Measurements from ENCODE around the gene STX18. TPM values are rescaled to one million over a fixed set of nuclear protein-coding genes. Genes with fewer than 3 reads are reported as not detected.
"Not testable (repeated sequence)": the region's sequence is repeated elsewhere in the genome, so short reads cannot be mapped to it uniquely, and the experiment has no call there.

Gene STX18
- total RNA-seq, 1 experiment from 2014 or later, result 36.5 TPM

DNA sequence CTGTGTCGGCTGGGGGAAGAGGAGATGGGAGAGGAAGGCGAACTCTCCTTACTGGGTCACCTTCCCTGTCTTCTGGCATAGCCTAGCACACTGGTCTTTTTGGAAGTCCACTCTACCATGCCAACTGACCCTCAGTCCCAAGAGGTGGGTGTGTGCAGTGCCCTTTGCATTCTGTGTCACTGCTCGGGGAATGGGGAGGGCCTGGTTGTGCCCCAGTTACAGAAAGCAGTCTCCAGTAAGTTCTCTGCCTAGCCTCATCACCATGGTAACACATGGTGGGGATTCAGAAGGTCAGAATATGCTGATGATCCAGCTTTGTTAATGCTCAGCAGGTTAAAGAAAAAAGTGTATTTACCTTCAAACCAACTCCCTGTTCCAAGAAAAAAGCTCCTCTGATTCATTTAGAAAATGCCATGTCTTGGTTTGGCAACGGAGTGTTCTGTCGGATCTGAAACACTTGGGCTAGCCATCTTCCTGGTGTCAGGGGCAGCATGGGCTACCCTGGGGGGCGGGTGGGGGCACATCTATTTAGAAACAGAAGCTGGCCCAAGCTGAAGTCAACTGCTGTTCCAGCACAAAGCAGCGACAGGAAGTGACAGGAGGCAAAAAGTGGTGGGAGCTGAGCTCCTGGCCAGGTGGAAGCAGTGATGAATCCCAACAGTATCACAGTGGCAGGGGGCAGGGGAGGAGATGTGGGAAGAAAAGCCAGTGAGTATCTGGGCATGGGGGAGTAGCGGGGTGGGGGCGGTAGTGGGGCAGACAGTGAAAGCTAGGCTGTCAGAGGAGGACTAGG, 117.9 kb downstream of the STX18 start:
- H3K27ac Mint-ChIP-seq (ENCODE audit: unreplicated experiment), result no peak overlapping the region
- intact Hi-C loops (cut with micrococcal nuclease; ENCODE audit: unreplicated experiment), result no loop called here
- H3K9me3 Mint-ChIP-seq (ENCODE audit: unreplicated experiment), result no peaks in the 10 kb centered on the region
- DNase-seq, result no peak
- TF ChIP-seq, protein P1, sequence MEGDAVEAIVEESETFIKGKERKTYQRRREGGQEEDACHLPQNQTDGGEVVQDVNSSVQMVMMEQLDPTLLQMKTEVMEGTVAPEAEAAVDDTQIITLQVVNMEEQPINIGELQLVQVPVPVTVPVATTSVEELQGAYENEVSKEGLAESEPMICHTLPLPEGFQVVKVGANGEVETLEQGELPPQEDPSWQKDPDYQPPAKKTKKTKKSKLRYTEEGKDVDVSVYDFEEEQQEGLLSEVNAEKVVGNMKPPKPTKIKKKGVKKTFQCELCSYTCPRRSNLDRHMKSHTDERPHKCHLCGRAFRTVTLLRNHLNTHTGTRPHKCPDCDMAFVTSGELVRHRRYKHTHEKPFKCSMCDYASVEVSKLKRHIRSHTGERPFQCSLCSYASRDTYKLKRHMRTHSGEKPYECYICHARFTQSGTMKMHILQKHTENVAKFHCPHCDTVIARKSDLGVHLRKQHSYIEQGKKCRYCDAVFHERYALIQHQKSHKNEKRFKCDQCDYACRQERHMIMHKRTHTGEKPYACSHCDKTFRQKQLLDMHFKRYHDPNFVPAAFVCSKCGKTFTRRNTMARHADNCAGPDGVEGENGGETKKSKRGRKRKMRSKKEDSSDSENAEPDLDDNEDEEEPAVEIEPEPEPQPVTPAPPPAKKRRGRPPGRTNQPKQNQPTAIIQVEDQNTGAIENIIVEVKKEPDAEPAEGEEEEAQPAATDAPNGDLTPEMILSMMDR (IDR thresholded peaks at IDR 0.05; ENCODE audit: insufficient read depth in 1 of 2, low read depth in 1 of 2, low read length in 1 of 2, severe bottlenecking in 1 of 2, unreplicated experiment in 1 of 2), result no peak
- H3K4me3 Mint-ChIP-seq (ENCODE audit: unreplicated experiment), result no peak overlapping the region
- no peaks in the 10 kb centered on the region for H3K27me3 Mint-ChIP-seq (ENCODE audit: insufficient read depth, unreplicated experiment)
- H3K9me3 ChIP-seq, result no peaks in the 10 kb centered on the region
- H3K4me3 ChIP-seq (ENCODE audit: low read depth, low read length), result no peak overlapping the region
- no peaks in the 10 kb centered on the region for H3K4me1 ChIP-seq
- no peaks in the 10 kb centered on the region for H3K27me3 ChIP-seq (replicated peaks; ENCODE audit: control insufficient read depth, insufficient read depth, low read length)
- H3K4me1 Mint-ChIP-seq (ENCODE audit: low read depth, unreplicated experiment), result no peaks in the 10 kb centered on the region
- peaks cover 31% of the 10 kb centered on the region for H3K36me3 Mint-ChIP-seq (ENCODE audit: insufficient read depth, unreplicated experiment)
- POLR2A ChIA-PET, result no interaction called here
- BruUV-seq (replicated peaks), result no TSS peak
- CTCF ChIA-PET, result no interaction called here
- no peaks in the 10 kb centered on the region; the same call in 1 of the 2 replicates for H3K36me3 ChIP-seq (ENCODE audit: control insufficient read depth, insufficient read depth, low read length)

GRCh38 chr4:4422856-4423499, 118.9 kb downstream of the STX18 start:
- POLR2A ChIA-PET, result no interaction called here
- H3K27me3 ChIP-seq (replicated peaks; ENCODE audit: control insufficient read depth, insufficient read depth, low read length), result no peaks in the 10 kb centered on the region
- H3K27ac Mint-ChIP-seq (ENCODE audit: unreplicated experiment), result no peak overlapping the region
- BruUV-seq (replicated peaks), result no TSS peak
- H3K27me3 Mint-ChIP-seq (ENCODE audit: insufficient read depth, unreplicated experiment), result no peaks in the 10 kb centered on the region
- H3K4me3 Mint-ChIP-seq (ENCODE audit: unreplicated experiment), result no peak overlapping the region
- H3K4me3 ChIP-seq (ENCODE audit: low read depth, low read length), result no peak overlapping the region
- H3K36me3 Mint-ChIP-seq (ENCODE audit: insufficient read depth, unreplicated experiment), result peaks cover 31% of the 10 kb centered on the region
- no peaks in the 10 kb centered on the region for H3K4me1 Mint-ChIP-seq (ENCODE audit: low read depth, unreplicated experiment)
- intact Hi-C loops (cut with micrococcal nuclease; ENCODE audit: unreplicated experiment), result no loop called here
- no peaks in the 10 kb centered on the region for H3K9me3 Mint-ChIP-seq (ENCODE audit: unreplicated experiment)
- no peaks in the 10 kb centered on the region for H3K4me1 ChIP-seq
- TF ChIP-seq, protein P1 (IDR thresholded peaks at IDR 0.05; ENCODE audit: insufficient read depth in 1 of 2, low read depth in 1 of 2, low read length in 1 of 2, severe bottlenecking in 1 of 2, unreplicated experiment in 1 of 2), result no peak
- H3K9me3 ChIP-seq, result no peaks in the 10 kb centered on the region
- DNase-seq, result no peak
- CTCF ChIA-PET, result no interaction called here
- no peaks in the 10 kb centered on the region; the same call in 1 of the 2 replicates for H3K36me3 ChIP-seq (ENCODE audit: control insufficient read depth, insufficient read depth, low read length)

DNA sequence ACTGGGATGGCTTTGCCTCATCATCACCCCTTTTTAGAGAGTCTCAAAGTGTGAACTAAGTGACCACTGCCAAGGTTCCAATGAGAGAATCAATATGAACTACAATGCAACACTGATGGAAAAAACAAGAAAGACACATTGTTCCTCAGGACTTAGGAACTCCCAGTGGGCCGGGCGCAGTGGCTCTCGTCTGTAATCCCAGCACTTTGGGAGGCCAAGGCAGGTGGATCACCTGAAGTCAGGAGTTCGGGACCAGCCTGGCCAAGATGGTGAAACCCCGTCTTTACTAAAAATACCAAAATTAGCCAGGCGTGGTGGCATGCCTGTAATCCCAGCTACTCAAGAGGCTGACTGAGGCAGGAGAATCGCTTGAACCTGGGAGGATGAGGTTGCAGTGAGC, 119.7 kb downstream of the STX18 start:
- DNase-seq; H3K9me3 Mint-ChIP-seq (ENCODE audit: unreplicated experiment); BruUV-seq (replicated peaks); H3K4me3 Mint-ChIP-seq (ENCODE audit: unreplicated experiment); POLR2A ChIA-PET; H3K36me3 ChIP-seq (ENCODE audit: control insufficient read depth, insufficient read depth, low read length); H3K27ac Mint-ChIP-seq (ENCODE audit: unreplicated experiment); H3K27me3 ChIP-seq (replicated peaks; ENCODE audit: control insufficient read depth, insufficient read depth, low read length); H3K4me1 ChIP-seq; H3K27me3 Mint-ChIP-seq (ENCODE audit: insufficient read depth, unreplicated experiment); CTCF ChIA-PET; intact Hi-C loops (cut with micrococcal nuclease; ENCODE audit: unreplicated experiment); H3K4me3 ChIP-seq (ENCODE audit: low read depth, low read length); H3K9me3 ChIP-seq; H3K4me1 Mint-ChIP-seq (ENCODE audit: low read depth, unreplicated experiment): not testable (repeated sequence)
- peaks cover 32% of the 10 kb centered on the region for H3K36me3 Mint-ChIP-seq (ENCODE audit: insufficient read depth, unreplicated experiment)
